K562 (cell line): ENCODE measurements around the gene ANO8. TPM values are rescaled to one million over a fixed set of nuclear protein-coding genes. Genes with fewer than 3 reads are reported as not detected.

Experiments used
- BRD4 ChIP-seq: fragments of 200-600 bp; sonication (generic); IDR thresholded peaks from 2 replicates; pipeline ENCODE4 v1.6.1; 2017; ENCODE audit warnings: inconsistent platforms
- CBFA2T2 ChIP-seq: fragments of 450-650 bp; conservative IDR thresholded peaks from 2 replicates; pipeline ENCODE4 v1.6.1; 2017; ENCODE audit warnings: mild to moderate bottlenecking
- FOS ChIP-seq: IDR thresholded peaks from 3 replicates; pipeline ENCODE4 v1.6.1; 2011; ENCODE audit not compliant: insufficient read length; ENCODE audit errors: extremely low read depth
- FOXJ3 ChIP-seq: sonication (generic); formaldehyde crosslinking; IDR thresholded peaks from 2 replicates; pipeline ENCODE4 v1.4.0; 2020; ENCODE audit warnings: mild to moderate bottlenecking, missing genetic modification reagents
- FOXM1 ChIP-seq, 2 experiments: fragments of 450-650 bp in 1 of 2; sonication (generic) in 1 of 2; formaldehyde crosslinking in 1 of 2; IDR thresholded peaks; 2 replicates each; pipeline versions ENCODE4 v1.6.1 to v1.9.0; 2017 to 2022; ENCODE audit warnings: low read depth in 2 of 2, mild to moderate bottlenecking in 2 of 2, missing genetic modification reagents in 1 of 2, moderate library complexity in 1 of 2
- HDAC1 ChIP-seq, 2 experiments: fragments of 450-650 bp; IDR thresholded peaks; 2 replicates each; pipeline ENCODE4 v1.6.1; 2016 to 2017; ENCODE audit warnings: inconsistent platforms in 1 of 2, mild to moderate bottlenecking in 1 of 2, moderate library complexity in 1 of 2
- HNRNPH1 ChIP-seq: fragments of 200-400 bp; formaldehyde crosslinking; optimal IDR thresholded peaks from 2 replicates; pipeline ENCODE3; 2017; ENCODE audit warnings: low read depth, mild to moderate bottlenecking, low read length, moderate library complexity
- IFI16 ChIP-seq: fragments of 250-450 bp; sonication (Bioruptor Pico); IDR thresholded peaks from 2 replicates; pipeline ENCODE4 v2.1.2; 2022; ENCODE audit warnings: mild to moderate bottlenecking, inconsistent platforms
- MAFG ChIP-seq: fragments of 450-650 bp; conservative IDR thresholded peaks from 2 replicates; pipeline ENCODE4 v1.6.1; 2016; ENCODE audit warnings: missing genetic modification characterization, missing compliant biosample characterization
- MCM5 ChIP-seq: fragments of 450-650 bp; IDR thresholded peaks from 2 replicates; pipeline ENCODE4 v1.6.1; 2016; ENCODE audit warnings: low read depth
- RBM34 ChIP-seq: fragments of 200-400 bp; formaldehyde crosslinking; IDR thresholded peaks from 2 replicates; pipeline ENCODE4 v1.6.1; 2018; ENCODE audit warnings: low read length, borderline replicate concordance; ENCODE audit not compliant: insufficient read depth
- SMARCB1 ChIP-seq: IDR thresholded peaks from 2 replicates; pipeline ENCODE4 v1.6.1; 2011; ENCODE audit warnings: improper control_type of control experiment, low read depth; ENCODE audit not compliant: insufficient read length
- XRCC3 ChIP-seq: fragments of 450-650 bp; IDR thresholded peaks from 2 replicates; pipeline ENCODE4 v1.6.1; 2017; ENCODE audit warnings: mild to moderate bottlenecking, moderate library complexity
- ZBTB1 ChIP-seq: sonication (generic); formaldehyde crosslinking; IDR thresholded peaks from 2 replicates; pipeline ENCODE4 v1.8.1; 2023; ENCODE audit warnings: missing genetic modification reagents, low read depth, mild to moderate bottlenecking, borderline replicate concordance
- ZFPM2 ChIP-seq: fragments of 250-450 bp; sonication (Bioruptor Pico); IDR thresholded peaks from 2 replicates; pipeline ENCODE4 v1.5.1; 2022; ENCODE audit warnings: mild to moderate bottlenecking
- ZNF143 ChIP-seq: sonication (generic); formaldehyde crosslinking; IDR thresholded peaks from 2 replicates; pipeline ENCODE4 v1.9.0; 2022; ENCODE audit warnings: mild to moderate bottlenecking, missing genetic modification reagents
- ZNF589 ChIP-seq: fragments of 200-800 bp; sonication (Bioruptor generic); IDR thresholded peaks from 2 replicates; pipeline ENCODE4 v1.6.1; 2016; ENCODE audit warnings: low read depth, missing genetic modification characterization, missing compliant biosample characterization
- ZNF778 ChIP-seq: fragments of 450-650 bp; formaldehyde crosslinking; IDR thresholded peaks from 2 replicates; pipeline ENCODE4 v1.4.0; 2020; ENCODE audit warnings: mild to moderate bottlenecking, moderate library complexity
- polyA plus RNA-seq, 8 experiments: library from polyadenylated mRNA; depleted of rRNA in 4 of 8; stranded (reverse) in 5 of 8; unstranded in 3 of 8; fragments of >200 nt; fragmentation: Nextera tagmentation in 2 of 8; fragmentation: Illumina TruSeq in 1 of 8; extraction: Ambion mirVana in 2 of 8; extraction: Trizol in 1 of 8; gene quantifications; 2 replicates each; pipeline versions ENCODE4 v1.2.1 to v1.2.3, GENCODE V29; 2011 to 2014; ENCODE audit warnings: inconsistent platforms in 1 of 8, missing spikeins in 1 of 8
- total RNA-seq, 7 experiments: library from RNA; depleted of rRNA in 6 of 7; stranded (reverse); fragments of >200 nt in 6 of 7; fragmentation: Illumina TruSeq in 2 of 7; extraction: Trizol in 2 of 7; gene quantifications; 2 replicates each; pipeline versions ENCODE4 v1.2.1 to v1.2.3, GENCODE V29; 2011 to 2021; ENCODE audit warnings: low replicate concordance in 1 of 7
- TF ChIP-seq, protein P1 (sequence below): fragments of 250-450 bp; sonication (Bioruptor Pico); IDR thresholded peaks from 2 replicates; pipeline ENCODE4 v1.4.0; 2020
- TF ChIP-seq, protein P2 (sequence below): fragments of 250-450 bp; sonication (Bioruptor Pico); IDR thresholded peaks from 2 replicates; pipeline ENCODE4 v1.5.0; 2021; ENCODE audit warnings: mild to moderate bottlenecking, borderline replicate concordance
- TF ChIP-seq, protein P3 (sequence below): sonication (generic); formaldehyde crosslinking; IDR thresholded peaks from 2 replicates; pipeline ENCODE4 v1.4.0; 2020; ENCODE audit warnings: mild to moderate bottlenecking, missing genetic modification reagents
- TF ChIP-seq, protein P4 (sequence below): fragments of 450-650 bp; formaldehyde crosslinking; IDR thresholded peaks from 2 replicates; pipeline ENCODE4 v1.4.0; 2020; ENCODE audit warnings: mild to moderate bottlenecking, moderate library complexity

The ANO8 gene
- total and polyA plus RNA-seq, 9 of the 15 experiments (the other 6 are each of a cell fraction or from before 2014, with no cell fraction given): 0.07 to 7.6 (median 2.3) TPM; not detected in 1

DNA sequence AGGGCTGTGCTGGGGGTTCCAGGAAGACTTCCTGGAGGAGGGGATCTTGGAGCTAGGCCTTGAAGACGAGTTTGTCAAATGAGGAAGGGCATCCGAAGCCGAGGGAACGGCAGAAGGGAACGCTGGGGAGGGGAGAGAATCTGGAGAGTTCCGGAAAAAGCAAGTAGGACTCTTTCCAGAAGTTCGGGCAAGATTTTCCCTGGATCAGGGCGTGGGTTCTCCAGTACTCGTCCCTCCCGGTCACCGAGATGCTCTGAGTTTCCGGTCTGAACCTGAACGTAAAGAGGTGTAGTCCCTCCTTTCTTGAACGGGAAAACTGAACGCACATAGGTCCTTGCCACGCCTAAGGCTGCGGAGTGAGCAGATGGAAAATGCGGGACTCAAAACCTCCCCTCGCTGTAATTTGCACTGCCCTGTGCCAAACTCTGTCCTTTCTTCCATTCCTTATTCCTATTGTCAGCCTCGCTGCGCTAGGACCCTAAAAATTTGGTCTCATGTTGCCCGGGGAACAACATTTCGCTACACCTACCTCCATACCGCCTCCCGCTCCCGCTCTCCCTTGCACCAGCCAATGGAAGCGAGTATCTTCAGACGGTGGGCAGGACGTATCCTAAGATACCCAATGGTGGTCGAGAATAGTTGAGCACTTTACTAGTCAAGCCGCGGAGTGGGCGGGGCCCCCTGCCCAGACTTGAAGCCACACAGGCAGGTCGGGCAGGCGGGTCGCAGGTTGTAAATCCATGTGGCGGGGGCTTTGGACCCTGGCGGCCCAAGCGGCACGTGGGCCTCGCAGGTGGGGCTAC is 2.4 kb upstream of the ANO8 start, which contains the start of gene GTPBP3 (continued):
- peak; percentile 80 for TF ChIP-seq FOXM1 (IDR thresholded peaks at IDR 0.05; ENCODE audit: low read depth)
- TF ChIP-seq FOXM1 (CRISPR knock-in tag; IDR thresholded peaks at IDR 0.05; ENCODE audit: low read depth): no peak
- no peak for TF ChIP-seq RBM34
- TF ChIP-seq ZNF589 (CRISPR knock-in tag): no peak
- no peak for TF ChIP-seq HNRNPH1
- TF ChIP-seq MAFG (tag): no peak; the same call in none of the 2 replicates
- TF ChIP-seq FOXJ3 (CRISPR knock-in tag): no peak
- no peak for TF ChIP-seq XRCC3
- TF ChIP-seq HDAC1 (IDR thresholded peaks at IDR 0.05): peak in 1 of 2 experiments; percentile 78; a peak in 2 of 4 replicates
- TF ChIP-seq ZBTB1: no peak
- TF ChIP-seq, protein P1, sequence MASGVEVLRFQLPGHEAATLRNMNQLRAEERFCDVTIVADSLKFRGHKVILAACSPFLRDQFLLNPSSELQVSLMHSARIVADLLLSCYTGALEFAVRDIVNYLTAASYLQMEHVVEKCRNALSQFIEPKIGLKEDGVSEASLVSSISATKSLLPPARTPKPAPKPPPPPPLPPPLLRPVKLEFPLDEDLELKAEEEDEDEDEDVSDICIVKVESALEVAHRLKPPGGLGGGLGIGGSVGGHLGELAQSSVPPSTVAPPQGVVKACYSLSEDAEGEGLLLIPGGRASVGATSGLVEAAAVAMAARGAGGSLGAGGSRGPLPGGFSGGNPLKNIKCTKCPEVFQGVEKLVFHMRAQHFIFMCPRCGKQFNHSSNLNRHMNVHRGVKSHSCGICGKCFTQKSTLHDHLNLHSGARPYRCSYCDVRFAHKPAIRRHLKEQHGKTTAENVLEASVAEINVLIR: peak; percentile 69; the same call in 1 of the 2 replicates
- TF ChIP-seq ZNF143 (CRISPR knock-in tag): no peak
- no peak for TF ChIP-seq SMARCB1
- TF ChIP-seq, protein P2, sequence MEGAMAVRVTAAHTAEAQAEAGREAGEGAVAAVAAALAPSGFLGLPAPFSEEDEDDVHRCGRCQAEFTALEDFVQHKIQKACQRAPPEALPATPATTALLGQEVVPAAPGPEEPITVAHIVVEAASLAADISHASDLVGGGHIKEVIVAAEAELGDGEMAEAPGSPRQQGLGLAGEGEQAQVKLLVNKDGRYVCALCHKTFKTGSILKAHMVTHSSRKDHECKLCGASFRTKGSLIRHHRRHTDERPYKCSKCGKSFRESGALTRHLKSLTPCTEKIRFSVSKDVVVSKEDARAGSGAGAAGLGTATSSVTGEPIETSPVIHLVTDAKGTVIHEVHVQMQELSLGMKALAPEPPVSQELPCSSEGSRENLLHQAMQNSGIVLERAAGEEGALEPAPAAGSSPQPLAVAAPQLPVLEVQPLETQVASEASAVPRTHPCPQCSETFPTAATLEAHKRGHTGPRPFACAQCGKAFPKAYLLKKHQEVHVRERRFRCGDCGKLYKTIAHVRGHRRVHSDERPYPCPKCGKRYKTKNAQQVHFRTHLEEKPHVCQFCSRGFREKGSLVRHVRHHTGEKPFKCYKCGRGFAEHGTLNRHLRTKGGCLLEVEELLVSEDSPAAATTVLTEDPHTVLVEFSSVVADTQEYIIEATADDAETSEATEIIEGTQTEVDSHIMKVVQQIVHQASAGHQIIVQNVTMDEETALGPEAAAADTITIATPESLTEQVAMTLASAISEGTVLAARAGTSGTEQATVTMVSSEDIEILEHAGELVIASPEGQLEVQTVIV (CRISPR knock-in tag): no peak
- TF ChIP-seq FOS: peak; percentile 94
- no peak for TF ChIP-seq ZNF778 (CRISPR knock-in tag)
- no peak for TF ChIP-seq ZFPM2 (CRISPR knock-in tag)
- no peak for TF ChIP-seq CBFA2T2
- TF ChIP-seq, protein P3, sequence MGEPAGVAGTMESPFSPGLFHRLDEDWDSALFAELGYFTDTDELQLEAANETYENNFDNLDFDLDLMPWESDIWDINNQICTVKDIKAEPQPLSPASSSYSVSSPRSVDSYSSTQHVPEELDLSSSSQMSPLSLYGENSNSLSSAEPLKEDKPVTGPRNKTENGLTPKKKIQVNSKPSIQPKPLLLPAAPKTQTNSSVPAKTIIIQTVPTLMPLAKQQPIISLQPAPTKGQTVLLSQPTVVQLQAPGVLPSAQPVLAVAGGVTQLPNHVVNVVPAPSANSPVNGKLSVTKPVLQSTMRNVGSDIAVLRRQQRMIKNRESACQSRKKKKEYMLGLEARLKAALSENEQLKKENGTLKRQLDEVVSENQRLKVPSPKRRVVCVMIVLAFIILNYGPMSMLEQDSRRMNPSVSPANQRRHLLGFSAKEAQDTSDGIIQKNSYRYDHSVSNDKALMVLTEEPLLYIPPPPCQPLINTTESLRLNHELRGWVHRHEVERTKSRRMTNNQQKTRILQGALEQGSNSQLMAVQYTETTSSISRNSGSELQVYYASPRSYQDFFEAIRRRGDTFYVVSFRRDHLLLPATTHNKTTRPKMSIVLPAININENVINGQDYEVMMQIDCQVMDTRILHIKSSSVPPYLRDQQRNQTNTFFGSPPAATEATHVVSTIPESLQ (CRISPR knock-in tag): no peak
- TF ChIP-seq MCM5: no peak
- TF ChIP-seq, protein P4, sequence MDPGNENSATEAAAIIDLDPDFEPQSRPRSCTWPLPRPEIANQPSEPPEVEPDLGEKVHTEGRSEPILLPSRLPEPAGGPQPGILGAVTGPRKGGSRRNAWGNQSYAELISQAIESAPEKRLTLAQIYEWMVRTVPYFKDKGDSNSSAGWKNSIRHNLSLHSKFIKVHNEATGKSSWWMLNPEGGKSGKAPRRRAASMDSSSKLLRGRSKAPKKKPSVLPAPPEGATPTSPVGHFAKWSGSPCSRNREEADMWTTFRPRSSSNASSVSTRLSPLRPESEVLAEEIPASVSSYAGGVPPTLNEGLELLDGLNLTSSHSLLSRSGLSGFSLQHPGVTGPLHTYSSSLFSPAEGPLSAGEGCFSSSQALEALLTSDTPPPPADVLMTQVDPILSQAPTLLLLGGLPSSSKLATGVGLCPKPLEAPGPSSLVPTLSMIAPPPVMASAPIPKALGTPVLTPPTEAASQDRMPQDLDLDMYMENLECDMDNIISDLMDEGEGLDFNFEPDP (CRISPR knock-in tag): no peak
- TF ChIP-seq IFI16 (CRISPR knock-in tag): no peak
- TF ChIP-seq BRD4: 0 out of 2 replicates have a peak, but pooled peaks have one; percentile 67
